Central memory CD8-positive, alpha-beta T cell (primary cell): ENCODE data around the gene APOL2.

Source experiments
- ATAC-seq: fragments of 150-1000 bp; cut with Tn5 transposase; replicated peaks from 2 replicates; pipeline ENCODE4 v1.10.0; 2022; ENCODE audit warnings: mild to moderate bottlenecking, moderate FRiP score, moderate number of reproducible peaks; ENCODE audit not compliant: poor library complexity, severe bottlenecking; ENCODE audit errors: extremely low read depth
- DNase-seq, 2 donors: peaks; one replicate each; pipeline ENCODE4 v3.0.0; 2021; ENCODE audit warnings: low spot score in 2 of 2
- H3K27ac Mint-ChIP-seq: one replicate; pipeline ENCODE4 v1.8.0; 2022; ENCODE audit warnings: low read depth, mild to moderate bottlenecking, moderate library complexity, mixed read lengths
- H3K27me3 Mint-ChIP-seq: one replicate; pipeline ENCODE4 v1.8.0; 2022; ENCODE audit warnings: mixed read lengths
- H3K36me3 Mint-ChIP-seq: one replicate; pipeline ENCODE4 v1.8.0; 2022; ENCODE audit warnings: mild to moderate bottlenecking, moderate library complexity, mixed read lengths; ENCODE audit not compliant: insufficient read depth
- H3K4me1 Mint-ChIP-seq: one replicate; pipeline ENCODE4 v1.8.0; 2022; ENCODE audit warnings: mixed read lengths
- H3K4me3 Mint-ChIP-seq: one replicate; pipeline ENCODE4 v1.8.0; 2022; ENCODE audit warnings: mild to moderate bottlenecking, moderate library complexity, mixed read lengths
- H3K9me3 Mint-ChIP-seq: one replicate; pipeline ENCODE4 v1.8.0; 2022; ENCODE audit warnings: mixed read lengths

Gene APOL2

GRCh38 chr22:36180038-36180880 lies 59.1 kb downstream of the APOL2 start:
- no peaks in the 10 kb centered on the region for H3K27me3 Mint-ChIP-seq
- no peak overlapping the region for H3K27ac Mint-ChIP-seq
- peaks cover 5% of the 10 kb centered on the region for H3K4me1 Mint-ChIP-seq
- no peaks in the 10 kb centered on the region for H3K36me3 Mint-ChIP-seq
- no peaks in the 10 kb centered on the region for H3K9me3 Mint-ChIP-seq
- peak; percentile 75 to 86 for DNase-seq
- peak; percentile 96 for ATAC-seq
- H3K4me3 Mint-ChIP-seq = no peak overlapping the region

GRCh38 chr22:36177160-36177559 lies 62.2 kb downstream of the APOL2 start:
- H3K27me3 Mint-ChIP-seq = no peaks in the 10 kb centered on the region
- no peak overlapping the region for H3K27ac Mint-ChIP-seq
- H3K9me3 Mint-ChIP-seq = no peaks in the 10 kb centered on the region
- H3K4me1 Mint-ChIP-seq = peaks cover 5% of the 10 kb centered on the region
- H3K36me3 Mint-ChIP-seq = no peaks in the 10 kb centered on the region
- ATAC-seq (no peak), DNase-seq (no peak)
- no peak overlapping the region for H3K4me3 Mint-ChIP-seq
